Inflammatory macrophage treated with lipopolysaccharide for 4 hours (primary cell): Measurements from ENCODE around the gene ORAI3.
A peak's percentile ranks its signal among the peaks of the same experiment; 100 is the strongest.

Experiments
- DNase-seq: peaks from one replicate; pipeline ENCODE4 v3.0.0-alpha.2; 2020

Gene ORAI3

GRCh38 chr16:30949650-30950515 is 1.0 kb downstream of the ORAI3 start:
- peak; percentile 90 for DNase-seq

GRCh38 chr16:30950516-30951065 is 1.7 kb downstream of the ORAI3 start:
- DNase-seq, result no peak

GRCh38 chr16:30951193-30951592 is 2.3 kb downstream of the ORAI3 start:
- DNase-seq, result no peak

- no peak for DNase-seq
These were observed 2.9 kb downstream of the ORAI3 start for GRCh38 chr16:30951750-30952149.

- DNase-seq, result no peak
These were observed 4.2 kb downstream of the ORAI3 start for GRCh38 chr16:30953111-30953510.

GRCh38 chr16:30953511-30954124 is 4.8 kb downstream of the ORAI3 start:
- peak; percentile 73 for DNase-seq

- DNase-seq, result no peak
These were observed 6.1 kb downstream of the ORAI3 start for GRCh38 chr16:30954993-30955392.

GRCh38 chr16:30956601-30957455 is 8.0 kb downstream of the ORAI3 start:
- DNase-seq, result peak; percentile 82

GRCh38 chr16:30957456-30958174 is 8.7 kb downstream of the ORAI3 start, which contains the start of gene SETD1A:
TSS of gene SETD1A (plus strand) at chr16:30957754. CDS start at chr16:30958732, 978 bp downstream.
- peak; percentile 96 for DNase-seq

GRCh38 chr16:30958175-30959079 is 9.6 kb downstream of the ORAI3 start:
- DNase-seq, result peak; percentile 45

- DNase-seq, result no peak
These were observed 12.5 kb downstream of the ORAI3 start for GRCh38 chr16:30961384-30961783.

- no peak for DNase-seq
These were observed 15.2 kb downstream of the ORAI3 start for GRCh38 chr16:30963925-30964511.

GRCh38 chr16:30964574-30965226 is 15.8 kb downstream of the ORAI3 start:
- DNase-seq, result peak; percentile 79

- no peak for DNase-seq
These were observed 16.6 kb downstream of the ORAI3 start for GRCh38 chr16:30965436-30965835.

- DNase-seq, result no peak
These were observed 17.3 kb downstream of the ORAI3 start for GRCh38 chr16:30966033-30966619.

GRCh38 chr16:30967795-30968194 is 18.9 kb downstream of the ORAI3 start:
- no peak for DNase-seq

- DNase-seq, result no peak
These were observed 20.5 kb downstream of the ORAI3 start for GRCh38 chr16:30969246-30969842.

- DNase-seq, result no peak
These were observed 22.4 kb downstream of the ORAI3 start for GRCh38 chr16:30971298-30971697.

- DNase-seq, result no peak
These were observed 24.0 kb downstream of the ORAI3 start for GRCh38 chr16:30972872-30973271.
